ENCODE measurements around the gene SFI1.
A peak's percentile ranks its signal among the peaks of the same experiment; 100 is the strongest.
"Not testable (repeated sequence)": the region's sequence is repeated elsewhere in the genome, so short reads cannot be mapped to it uniquely, and the experiment has no call there.

Gene SFI1, protein sequence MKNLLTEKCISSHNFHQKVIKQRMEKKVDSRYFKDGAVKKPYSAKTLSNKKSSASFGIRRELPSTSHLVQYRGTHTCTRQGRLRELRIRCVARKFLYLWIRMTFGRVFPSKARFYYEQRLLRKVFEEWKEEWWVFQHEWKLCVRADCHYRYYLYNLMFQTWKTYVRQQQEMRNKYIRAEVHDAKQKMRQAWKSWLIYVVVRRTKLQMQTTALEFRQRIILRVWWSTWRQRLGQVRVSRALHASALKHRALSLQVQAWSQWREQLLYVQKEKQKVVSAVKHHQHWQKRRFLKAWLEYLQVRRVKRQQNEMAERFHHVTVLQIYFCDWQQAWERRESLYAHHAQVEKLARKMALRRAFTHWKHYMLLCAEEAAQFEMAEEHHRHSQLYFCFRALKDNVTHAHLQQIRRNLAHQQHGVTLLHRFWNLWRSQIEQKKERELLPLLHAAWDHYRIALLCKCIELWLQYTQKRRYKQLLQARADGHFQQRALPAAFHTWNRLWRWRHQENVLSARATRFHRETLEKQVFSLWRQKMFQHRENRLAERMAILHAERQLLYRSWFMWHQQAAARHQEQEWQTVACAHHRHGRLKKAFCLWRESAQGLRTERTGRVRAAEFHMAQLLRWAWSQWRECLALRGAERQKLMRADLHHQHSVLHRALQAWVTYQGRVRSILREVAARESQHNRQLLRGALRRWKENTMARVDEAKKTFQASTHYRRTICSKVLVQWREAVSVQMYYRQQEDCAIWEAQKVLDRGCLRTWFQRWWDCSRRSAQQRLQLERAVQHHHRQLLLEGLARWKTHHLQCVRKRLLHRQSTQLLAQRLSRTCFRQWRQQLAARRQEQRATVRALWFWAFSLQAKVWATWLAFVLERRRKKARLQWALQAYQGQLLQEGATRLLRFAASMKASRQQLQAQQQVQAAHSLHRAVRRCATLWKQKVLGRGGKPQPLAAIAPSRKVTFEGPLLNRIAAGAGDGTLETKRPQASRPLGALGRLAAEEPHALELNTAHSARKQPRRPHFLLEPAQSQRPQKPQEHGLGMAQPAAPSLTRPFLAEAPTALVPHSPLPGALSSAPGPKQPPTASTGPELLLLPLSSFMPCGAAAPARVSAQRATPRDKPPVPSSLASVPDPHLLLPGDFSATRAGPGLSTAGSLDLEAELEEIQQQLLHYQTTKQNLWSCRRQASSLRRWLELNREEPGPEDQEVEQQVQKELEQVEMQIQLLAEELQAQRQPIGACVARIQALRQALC

GRCh38 chr22:31496007-31496734, at the start of gene SFI1:
TSS of gene SFI1 (plus strand) at chr22:31496536. CDS start at chr22:31508285, 11,749 bp downstream.
- DNase-seq = peak; percentile 95

DNA sequence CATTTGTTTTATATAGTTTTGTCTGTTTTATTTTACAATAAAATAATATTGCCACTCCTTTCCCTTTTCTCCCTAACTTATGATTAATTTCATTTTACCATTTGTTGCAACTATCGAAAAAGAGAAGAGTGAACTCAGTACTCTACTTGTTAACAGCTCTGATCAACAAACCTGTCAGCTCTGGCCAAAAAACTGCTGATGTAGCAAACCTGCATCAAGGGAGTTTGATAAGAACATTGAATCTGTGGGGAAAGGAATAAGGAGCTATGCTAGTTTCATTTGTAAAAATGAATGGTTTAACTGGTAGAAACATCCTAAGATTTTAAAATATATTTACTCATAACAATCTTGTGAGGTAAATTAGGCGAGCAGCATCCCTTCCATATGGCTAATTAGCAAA, 49.6 kb upstream of the SFI1 start:
- no peak for DNase-seq

DNA sequence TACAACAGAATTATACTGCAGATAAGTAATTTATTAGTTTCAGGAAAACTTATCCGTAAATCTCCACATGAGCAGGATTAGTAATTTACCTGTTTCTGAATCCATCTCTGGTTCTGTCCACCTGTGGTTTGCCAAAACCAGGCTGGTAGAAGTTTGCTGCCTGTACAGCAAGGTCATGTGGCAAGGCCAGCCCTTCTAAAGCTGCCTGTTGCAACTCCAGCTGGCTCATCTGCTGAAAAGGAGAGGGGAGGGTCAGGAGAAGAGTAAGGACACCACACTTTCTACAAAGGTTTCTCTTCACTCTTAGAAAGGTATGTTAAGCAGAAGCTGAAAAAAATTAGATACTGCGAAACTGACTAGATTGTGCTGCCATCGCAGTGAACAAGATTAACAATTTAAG, 49.0 kb upstream of the SFI1 start:
- no peak for DNase-seq

GRCh38 chr22:31448382-31448781, 48.0 kb upstream of the SFI1 start:
- no peak for DNase-seq

- no peak for DNase-seq
Observed at GRCh38 chr22:31449506-31449905, 46.8 kb upstream of the SFI1 start.

GRCh38 chr22:31451709-31452571, 44.4 kb upstream of the SFI1 start:
- peak; percentile 46 for DNase-seq

DNA sequence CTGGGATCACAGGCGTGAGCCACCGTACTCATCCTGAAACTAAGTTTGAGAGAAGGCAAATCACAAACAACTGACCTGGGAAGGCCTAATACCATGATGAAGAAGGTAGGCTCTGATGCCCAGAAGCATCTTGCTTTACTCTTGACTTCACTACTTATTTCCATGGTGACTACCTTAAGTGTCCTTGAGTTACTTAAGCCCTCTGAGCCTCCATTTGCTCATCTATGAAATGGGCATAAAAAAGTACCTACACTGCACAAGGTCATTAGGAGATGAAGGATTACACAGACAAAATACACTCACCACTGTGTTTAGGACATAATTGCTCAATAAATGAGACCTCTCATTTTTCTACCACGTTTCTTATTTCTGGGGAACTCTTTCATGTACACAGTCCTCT, 34.6 kb upstream of the SFI1 start:
- DNase-seq = no peak

DNA sequence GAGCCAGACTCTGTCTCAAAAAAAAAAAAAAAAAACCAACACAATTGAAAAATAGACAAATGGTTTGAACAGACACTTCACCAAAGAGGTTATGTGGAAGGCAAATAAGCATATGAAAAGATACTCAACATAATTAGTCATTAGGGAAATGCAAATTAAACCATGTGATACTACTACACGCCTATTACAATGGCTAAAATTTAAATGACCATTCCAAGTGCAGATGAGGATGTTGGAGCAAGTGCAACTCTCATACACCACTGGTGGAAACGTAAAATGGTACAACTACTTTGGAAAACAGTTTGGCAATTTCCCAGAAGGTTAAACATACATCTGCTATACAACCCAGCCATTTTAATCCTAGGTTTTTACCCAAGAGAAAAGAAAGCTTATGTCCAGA, 31.0 kb upstream of the SFI1 start:
- DNase-seq = no peak

GRCh38 chr22:31474743-31475142, 21.6 kb upstream of the SFI1 start:
- no peak for DNase-seq

GRCh38 chr22:31475800-31476199, 20.5 kb upstream of the SFI1 start:
- no peak for DNase-seq

DNA sequence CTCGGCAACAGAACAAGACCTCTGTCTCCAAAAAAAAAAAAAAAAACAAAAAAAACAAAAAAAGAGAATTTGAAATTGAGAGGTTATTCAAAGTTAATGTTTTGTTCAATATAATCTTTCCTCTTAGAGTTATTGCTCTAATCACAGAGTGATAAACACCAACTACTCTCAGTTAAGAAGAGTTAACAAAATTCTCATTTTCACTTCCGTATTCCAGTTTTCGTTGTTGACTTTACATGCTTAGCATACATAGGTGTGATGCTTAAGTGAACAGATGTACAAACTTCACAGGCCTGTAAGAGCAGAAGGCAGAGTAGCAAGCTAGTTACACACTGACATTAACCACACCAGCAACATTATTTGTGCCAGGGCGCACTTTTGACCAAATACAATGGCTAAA, 19.0 kb upstream of the SFI1 start:
- DNase-seq = no peak

GRCh38 chr22:31481129-31481528, 15.2 kb upstream of the SFI1 start:
- DNase-seq = no peak

GRCh38 chr22:31482470-31482869, 13.9 kb upstream of the SFI1 start:
- not testable (repeated sequence) for DNase-seq

DNA sequence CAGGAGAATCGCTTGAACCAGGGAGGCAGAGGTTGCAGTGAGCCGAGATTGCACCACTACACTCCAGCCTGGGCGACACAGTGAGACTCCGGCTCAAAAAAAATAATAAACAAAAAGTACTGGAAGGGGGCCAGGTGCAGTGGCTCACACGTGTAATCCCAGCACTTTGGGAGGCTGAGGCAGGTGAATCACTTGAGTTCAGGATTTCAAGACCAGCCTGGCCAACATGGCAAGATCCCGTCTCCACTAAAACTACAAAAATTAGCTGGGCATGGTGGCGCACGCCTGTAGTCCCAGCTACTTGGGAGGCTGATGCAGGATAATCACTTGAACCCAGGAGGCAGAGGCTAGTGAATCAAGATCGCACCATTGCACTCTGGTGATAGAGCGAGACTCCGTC, 10.0 kb upstream of the SFI1 start:
- not testable (repeated sequence) for DNase-seq

GRCh38 chr22:31486951-31487350, 9.4 kb upstream of the SFI1 start:
- no peak for DNase-seq

- DNase-seq = no peak
Observed at GRCh38 chr22:31488346-31488883, 7.9 kb upstream of the SFI1 start.

- DNase-seq = peak; percentile 19
Observed at GRCh38 chr22:31488988-31489617, 7.2 kb upstream of the SFI1 start.

DNA sequence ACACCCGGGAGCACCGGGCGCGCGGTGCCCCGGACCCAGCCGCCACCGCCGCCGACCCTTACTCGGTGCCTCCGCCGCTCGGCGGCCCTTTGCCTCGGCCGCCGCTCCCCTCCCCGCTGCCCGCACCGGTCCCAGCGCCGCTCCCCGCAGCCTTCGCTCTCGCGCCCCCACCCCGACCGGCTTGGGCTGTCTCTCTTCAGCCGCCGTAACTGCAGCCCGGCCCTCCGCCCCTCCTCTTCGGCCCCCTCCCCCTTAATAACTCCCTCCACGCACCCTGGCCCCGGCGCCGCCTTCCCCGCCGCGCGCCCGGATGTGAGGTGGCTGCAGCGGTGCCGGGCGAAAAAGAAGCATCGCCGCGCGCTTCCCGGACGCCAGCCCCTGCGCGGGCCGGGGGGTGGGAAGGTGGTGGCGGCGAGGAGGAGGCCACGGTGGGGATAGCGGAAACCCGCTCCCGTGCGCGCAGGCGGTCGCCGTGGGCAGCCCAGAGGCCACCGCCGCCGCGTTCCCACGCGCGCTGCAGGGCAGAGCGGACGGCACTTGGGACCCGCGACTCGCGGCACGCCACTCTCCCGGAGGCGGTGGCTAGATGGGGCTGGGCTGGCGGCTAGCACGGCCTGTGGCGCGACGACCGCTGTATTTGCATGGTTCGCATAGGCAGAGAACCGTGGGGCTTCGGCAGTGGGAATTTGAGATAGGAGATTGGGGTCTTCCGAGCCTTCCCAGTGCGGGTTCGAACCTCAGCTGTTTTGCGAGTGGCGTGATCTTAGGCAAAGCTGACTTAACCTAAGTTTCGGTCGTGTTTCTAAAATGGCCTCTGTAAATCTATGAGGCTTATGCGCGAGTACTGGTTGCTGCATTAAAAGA, 6.5 kb upstream of the SFI1 start, which contains the start of gene EIF4ENIF1:
TSS of gene EIF4ENIF1 (minus strand) at position 211 of the 864 bp plus-strand sequence. CDS start 1,124 bp downstream, outside the sequence.
- DNase-seq = peak; percentile 91

- peak; percentile 73 for DNase-seq
Observed at GRCh38 chr22:31490496-31490925, 5.8 kb upstream of the SFI1 start.

Data from CD4-positive, alpha-beta T cell treated with Interleukin-10 for 1 hour (primary cell).